Endometrial microvascular endothelial cells (primary cell): ENCODE results near the gene CAMKMT. TPM values are rescaled to one million over a fixed set of nuclear protein-coding genes. Genes with fewer than 3 reads are reported as not detected.

Experiments
- in situ Hi-C: cut with HindIII; loops from 2 replicates; pipeline ENCODE4 v1.10.0; 2017; ENCODE audit warnings: low sequenced_read_pairs, low pct_unique_long_range_greater_than_20kb; ENCODE audit errors: inconsistent ontology term
- total RNA-seq: library from RNA; depleted of rRNA; stranded (reverse); fragments of >200 nt; gene quantifications from one replicate; pipeline ENCODE4 v1.2.3, GENCODE V29; 2015; ENCODE audit errors: inconsistent ontology term

CAMKMT gene
- total RNA-seq, 1 donor from 2014 or later = 7.2 TPM

DNA sequence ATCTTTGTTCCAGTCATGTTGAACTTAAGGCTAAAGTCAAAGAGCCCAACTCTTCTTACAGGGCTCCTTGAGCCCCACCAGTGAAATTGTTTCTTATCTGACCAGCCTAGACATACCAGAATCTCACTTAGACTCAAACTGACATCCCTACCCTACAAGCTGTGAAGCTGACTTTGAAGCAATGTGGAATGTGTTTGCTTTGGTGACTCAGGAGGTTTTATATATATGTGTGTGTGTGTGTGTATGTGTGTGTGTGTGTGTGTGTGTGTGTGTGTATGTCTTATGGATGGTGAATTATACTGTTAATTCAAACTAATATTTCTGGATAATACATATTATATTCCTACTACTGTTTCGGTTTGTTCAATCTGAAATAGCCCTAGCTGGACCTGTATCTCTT lies 67.3 kb downstream of the CAMKMT start:
- in situ Hi-C loops = no loop called here

DNA sequence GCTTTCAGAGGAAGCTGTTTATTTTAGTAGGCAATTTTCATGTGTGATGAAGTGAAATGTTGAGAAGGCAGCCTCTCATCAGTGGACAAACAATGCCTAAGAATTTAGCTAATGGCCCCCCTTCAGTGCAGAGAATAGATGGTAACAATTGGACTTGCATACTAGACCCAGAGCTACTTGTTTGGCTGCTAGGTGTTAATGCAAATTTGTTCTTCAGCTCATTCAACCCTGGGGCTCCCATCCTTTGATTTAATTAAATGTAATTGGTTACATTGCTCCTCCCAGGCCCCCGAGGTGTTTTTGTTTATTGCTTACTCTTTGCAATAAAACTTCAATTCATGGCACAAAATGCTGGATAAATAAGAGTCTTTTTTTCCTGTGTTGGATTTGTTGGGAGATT lies 68.6 kb downstream of the CAMKMT start:
- in situ Hi-C loops = no loop called here

DNA sequence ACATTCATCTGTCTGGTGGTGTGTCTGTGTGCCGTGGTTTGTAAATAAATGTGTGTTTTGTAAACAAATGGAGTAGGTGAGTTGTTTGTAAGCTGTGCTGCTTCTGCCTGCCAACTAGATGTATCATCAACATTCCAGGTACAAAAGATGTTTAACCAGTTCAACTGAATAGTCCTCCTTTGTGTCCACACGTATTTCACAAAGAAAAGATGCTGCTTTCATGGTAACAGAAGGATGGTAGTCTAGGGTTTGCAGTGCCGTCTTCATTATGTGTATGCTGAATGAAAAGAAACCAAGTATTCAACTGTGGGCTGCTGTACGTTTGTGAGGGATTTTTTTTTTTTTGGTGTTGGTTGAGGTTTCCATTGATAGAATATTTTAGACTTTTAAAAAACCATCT lies 72.1 kb downstream of the CAMKMT start:
- in situ Hi-C loops = no loop called here

DNA sequence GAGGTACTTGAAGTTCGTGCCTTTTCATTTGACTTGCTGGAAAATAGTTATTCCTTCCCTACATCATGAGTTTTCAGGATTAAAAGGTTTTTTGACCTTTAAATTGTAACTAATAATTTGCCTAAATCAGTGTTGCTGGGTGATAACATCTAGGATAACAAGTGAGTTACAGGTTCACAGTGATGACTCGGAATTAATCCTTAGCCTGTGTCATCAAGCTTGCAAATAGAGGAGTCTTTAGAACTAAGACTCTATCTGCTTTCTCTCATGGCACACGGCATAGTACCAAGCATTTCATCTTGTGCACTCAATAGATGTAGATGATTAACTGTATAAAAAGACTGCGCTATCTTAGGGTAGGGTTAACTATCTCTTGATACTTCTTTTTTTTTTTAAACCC lies 79.5 kb downstream of the CAMKMT start:
- in situ Hi-C loops = no loop called here

DNA sequence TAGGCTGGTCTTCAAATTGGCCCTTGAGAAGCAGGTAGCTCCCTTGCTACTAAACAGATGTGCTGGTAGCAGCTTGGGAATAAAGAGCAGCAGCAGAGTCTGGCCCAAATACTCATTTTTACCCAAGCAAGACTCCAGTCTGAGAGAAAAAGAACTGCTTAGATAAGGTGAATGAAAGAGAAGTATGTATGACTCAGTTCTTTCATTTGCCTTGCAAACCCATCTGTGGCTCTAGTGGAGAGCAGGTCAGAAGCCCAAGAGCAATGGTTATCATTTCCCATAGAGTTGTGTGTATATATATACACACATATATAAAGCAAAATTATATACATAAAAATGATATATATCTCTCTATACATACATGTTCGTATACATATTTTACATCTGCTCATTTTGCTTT lies 80.3 kb downstream of the CAMKMT start:
- in situ Hi-C loops = no loop called here

DNA sequence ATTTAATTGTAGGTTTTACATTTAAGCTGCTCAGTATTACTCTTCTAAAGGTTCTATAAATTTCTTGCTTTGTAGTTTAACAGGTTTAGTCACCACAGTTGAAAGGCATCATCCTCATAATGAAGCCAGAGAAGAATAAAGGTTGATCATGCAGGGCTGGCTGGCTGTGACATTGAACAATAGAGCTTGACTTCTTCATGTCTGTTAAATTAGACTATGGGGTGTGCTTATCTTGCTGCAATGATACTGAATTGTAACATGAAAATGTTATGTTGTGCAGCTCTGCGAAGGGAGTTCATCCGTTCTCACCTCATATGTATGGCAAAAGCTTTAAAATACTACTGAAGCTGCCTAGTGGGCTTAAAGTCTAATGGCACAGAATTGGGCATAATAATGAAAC lies 81.8 kb downstream of the CAMKMT start:
- in situ Hi-C loops = no loop called here

DNA sequence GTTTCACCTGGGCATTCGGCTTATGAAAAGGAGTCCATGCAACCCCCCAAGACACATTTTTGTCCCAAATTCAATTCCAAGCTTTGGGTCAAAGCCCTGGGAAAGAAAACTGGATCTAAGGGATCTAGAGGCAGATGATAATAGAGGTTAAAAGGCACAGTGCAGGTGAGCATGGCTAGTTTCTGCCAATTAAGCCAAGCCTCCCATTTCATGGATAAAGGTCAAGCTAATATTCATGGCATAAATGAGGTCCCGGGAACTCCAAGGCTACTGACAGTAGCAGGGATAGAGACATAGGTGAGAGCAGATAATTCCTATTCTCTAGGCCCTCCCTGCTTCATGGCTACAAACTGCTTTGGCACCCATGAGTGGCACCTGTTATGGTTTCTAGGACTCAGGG lies 83.1 kb downstream of the CAMKMT start:
- in situ Hi-C loops = no loop called here

DNA sequence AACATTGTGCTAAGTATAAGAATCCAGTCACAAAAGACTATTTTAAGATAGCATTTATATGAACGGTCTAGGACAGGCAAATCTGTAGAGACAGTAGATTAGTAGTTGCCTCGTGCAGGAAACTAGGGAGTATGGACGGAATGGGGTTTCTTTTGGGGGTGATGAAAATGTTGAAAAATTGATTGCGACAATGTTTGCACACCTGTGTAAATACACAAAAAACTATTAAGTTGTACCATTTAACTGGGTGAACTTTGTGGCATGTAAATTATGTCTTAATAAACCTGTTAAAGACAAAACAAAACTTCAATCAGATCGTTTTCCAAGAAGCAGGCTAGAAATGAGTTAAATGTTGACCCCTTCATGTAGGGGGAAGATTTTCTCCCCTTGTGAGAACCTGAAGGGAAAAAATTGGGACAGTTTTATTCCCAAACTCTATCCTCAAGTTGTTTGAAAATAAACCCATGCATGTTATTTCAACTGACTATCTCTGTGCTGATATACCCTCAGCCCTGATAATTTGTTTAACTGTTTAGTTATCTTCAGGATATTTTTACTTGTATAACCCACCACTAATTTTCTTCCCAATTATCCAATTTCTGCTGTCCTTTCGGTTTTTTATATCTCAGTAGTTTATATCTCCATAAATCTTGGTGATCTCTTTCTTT lies 87.2 kb downstream of the CAMKMT start:
- in situ Hi-C loops = no loop called here

DNA sequence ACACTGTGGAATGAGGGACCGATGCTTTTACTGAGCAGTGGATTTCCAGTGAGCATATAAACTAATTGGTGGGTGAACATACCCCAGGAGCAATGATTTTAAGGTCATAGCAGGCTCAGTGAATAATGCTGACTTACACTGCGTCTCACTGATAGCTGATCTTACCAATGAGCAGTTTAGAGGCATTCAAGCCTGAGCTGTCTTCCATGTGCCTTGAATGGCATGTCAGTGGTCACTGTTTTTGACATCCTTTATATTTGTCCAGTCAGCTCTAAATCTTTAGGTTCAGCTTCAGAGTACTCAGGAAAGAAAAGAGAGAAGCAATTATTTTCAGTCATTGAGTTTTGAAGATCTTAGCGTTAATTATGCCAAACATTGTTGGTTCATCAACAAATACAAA lies 88.3 kb downstream of the CAMKMT start:
- in situ Hi-C loops = no loop called here

DNA sequence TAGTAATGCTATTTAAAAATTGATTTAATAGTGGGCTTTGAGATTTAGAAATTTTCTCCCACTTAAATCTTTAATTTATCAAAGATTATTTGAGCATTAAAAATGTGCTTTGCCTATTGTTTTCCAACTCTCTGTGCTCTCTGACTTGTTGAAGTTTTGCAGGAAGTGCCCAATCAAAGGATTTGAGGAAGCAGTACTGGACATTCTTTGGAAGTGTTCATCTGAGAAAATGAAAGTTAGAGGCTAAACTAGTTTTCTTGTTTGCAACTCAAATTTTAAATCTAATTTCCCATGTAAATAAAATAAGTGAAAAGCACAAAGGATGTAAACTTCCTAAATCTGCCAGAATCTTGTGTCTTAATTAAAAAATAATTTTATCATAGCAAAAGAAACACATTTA lies 89.1 kb downstream of the CAMKMT start:
- in situ Hi-C loops = no loop called here

DNA sequence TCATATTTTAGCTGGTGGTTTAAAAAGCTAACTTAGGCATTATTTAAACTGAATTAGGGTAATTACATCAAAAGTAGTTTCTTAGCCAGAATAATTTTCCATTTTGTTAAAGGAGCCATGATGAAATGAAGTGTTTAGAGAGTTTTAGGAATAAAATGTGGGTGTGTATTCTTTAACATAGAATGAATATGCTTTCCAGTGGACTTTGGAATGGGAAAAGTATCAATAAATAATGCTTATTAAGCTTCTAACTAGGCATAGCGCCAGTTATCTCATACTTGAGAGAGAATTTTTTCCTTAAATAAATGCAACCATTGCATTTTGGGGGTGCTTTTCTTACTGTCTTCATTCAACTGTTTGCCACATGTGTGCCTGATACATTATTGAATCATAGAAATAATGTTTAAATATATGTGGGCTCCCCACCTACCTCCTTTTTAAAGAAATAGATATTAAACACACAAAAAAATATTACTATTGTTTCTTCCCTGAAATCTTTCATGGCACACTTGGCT lies 90.4 kb downstream of the CAMKMT start:
- in situ Hi-C loops = no loop called here

DNA sequence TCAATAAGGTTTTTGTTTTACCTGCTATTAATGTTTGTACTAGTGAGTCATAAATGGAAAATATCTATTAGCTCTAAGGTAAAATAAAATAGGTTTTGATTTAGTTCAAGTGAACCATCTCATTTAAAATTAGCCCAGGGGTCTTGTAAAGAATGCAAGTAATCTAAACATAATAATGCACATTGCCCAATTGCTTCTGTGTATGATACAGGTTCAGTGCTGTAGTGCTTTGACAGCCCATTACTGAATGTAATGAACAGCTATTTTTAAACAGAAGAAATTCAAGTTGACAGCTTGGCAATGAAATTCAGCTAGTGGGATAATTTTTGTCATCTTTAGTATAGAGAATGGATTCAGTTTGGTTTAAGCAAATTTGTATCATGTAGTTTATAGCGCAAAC lies 91.5 kb downstream of the CAMKMT start:
- in situ Hi-C loops = no loop called here

DNA sequence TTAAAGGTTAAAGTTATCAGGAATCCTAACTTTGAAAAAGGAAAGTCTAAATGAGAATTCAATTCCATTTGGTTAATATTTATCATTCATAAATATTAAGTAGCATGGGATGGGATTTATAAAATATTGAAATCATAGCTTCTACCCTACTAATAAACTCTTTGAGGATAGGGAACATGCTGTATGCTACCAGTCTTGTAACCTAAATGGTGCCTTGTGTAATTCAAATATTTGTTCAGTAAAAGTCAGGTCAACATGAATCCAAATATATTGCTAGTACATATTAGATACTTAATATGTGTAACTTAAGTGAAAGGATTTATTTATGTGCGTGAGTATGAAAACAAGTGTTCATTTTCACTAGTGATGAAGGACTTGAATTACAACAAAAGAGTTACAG lies 94.1 kb downstream of the CAMKMT start:
- in situ Hi-C loops = no loop called here

DNA sequence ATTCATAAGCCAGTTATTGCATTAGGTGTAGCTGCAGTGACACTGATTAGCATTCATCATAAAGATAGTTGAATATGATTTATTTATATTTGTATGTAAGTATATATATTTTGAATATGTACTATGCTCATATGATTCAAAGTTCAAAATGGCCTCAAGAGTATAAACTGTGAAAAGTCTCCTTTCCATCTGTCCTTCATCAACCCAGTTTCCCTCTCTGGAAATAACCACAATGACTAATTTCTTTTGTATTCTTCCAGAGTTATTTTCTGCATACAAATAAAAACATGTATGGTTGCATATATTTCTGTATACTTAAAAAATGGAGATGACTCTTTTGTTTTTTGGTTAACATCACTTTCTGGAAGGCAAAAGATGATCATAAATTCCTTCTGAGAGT lies 95.2 kb downstream of the CAMKMT start:
- in situ Hi-C loops = no loop called here

DNA sequence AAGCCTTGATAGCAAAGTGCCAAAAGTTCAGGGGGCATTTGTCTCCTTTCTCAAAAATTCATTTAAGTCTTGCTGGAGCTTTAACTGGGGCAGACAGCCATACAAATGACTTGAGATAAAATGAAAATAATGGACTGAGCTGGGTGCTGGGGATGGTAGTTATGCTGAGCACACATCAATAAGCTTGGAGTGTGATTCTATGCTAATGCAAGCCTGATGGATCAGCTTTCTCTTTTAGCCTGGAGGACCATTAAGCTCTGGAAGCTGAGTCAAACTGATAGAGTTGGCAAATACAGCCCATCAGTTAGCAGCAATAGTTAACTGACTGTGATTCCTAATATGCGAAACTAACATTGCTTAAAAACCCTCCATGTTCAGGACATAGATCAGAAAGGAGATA lies 98.0 kb downstream of the CAMKMT start:
- in situ Hi-C loops = no loop called here

DNA sequence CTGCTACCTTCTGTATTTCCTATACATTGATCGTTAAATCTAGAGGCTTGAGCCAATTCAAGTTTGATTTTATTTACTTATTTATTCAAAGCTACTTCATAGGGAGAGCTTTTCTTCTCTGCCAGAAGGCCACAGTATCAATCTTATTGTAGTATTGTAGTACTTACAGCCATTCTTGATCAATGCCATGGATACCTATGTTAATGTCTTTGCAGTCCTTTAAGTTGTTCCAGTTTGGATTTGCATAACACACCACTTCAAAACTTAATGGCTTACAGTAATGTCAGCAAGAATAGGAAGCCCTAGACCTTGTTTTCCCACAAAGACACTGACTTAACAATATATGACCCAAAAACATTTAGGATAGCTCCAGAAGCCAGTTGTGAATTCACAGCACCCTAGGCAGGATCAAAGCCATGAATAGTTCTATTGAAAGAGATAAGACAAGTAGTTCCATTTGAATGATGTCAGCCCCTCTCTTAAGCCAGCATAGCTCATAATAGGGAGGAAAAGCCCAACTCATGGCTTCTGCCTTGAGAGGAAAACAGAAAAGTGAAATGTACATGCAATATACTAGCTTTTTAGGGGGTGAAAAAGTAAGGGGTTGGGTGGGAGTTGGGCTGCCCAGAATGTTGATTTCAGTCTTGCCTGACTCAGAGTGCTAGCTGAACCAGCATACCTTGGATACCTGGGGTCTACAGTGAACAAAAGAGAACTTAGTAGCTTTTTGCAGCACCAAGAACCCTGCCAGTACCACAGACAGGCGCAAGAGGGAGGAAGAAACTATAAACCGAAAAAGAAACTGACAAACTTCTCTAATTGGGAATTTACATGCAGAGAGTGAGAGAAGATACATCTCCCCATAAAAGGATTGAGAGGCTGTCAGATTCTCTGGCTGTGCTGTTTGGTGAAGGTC lies 101.4 kb downstream of the CAMKMT start:
- in situ Hi-C loops = no loop called here

DNA sequence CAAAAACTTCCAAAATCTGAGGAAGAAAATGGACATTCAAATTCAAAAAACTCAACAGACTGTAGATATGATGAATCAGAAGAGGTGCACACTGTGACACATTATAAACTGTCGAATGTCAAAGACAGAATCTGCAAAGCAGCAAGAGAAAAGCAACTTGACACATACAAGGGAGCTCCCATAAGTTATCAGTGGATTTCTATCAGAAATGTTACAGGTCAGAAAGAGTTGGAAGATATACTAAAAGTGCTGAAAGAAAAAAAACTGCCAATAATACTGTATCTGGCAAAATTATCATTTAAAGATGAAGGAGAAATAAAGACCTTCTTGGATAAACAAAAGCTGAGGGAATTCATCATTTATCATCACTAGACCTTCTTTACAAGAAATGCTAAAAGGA lies 102.7 kb downstream of the CAMKMT start:
- in situ Hi-C loops = no loop called here

DNA sequence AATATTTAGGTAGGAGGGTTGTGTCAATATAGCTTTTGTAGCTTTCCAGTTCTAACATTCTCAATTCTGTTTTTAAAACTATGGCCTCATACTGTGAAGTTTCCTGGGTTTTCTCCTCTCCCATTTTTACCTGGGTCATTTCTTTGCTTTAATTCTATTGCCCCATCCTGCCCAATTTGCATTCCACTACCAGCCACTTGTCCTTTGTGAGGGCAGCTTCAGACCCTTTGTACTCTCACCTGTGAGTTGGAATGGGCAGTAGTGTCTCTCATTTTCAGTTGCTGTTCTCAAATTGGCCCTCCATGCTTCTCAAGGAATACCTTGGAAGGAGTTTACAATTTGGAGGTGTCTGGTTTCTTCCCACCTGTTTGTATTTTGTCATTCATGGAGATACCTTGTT lies 108.4 kb downstream of the CAMKMT start:
- in situ Hi-C loops = no loop called here

DNA sequence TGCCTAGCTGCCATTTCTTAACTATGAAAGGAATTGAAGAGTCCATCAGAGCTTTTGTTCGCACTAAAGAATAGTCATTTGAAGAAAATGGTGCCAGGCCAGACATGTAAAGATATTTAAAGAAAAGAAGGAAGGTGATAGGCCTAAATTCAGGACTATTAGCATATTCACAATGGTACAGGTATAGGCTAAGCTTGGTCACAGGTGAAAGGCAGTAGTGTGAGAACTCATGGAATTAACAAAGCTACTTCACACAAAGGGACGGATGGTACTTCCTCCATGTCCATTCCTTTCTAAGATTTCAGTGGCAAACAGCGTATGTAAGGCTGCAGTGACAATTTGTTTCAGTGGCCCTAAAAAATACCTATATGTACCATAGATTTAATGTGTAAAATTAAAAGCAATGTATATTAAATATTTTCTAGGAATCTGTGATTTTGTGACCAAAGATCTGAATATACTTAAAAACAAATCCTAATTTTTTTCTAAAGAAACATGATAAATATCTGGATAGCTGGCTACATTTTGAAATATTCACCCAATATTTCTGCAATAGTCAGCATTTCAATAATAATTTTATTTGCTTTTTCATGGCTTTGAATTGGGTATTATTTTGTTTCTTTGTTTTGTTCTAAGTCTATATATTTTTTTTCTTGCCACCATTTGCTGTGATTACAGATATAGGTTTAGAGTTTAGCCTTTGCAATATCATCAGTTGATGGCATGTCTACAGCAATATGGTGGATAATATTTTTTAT lies 116.1 kb downstream of the CAMKMT start:
- in situ Hi-C loops = no loop called here
